ENCODE data around the gene COPG1.
A peak's percentile ranks its signal among the peaks of the same experiment; 100 is the strongest.

Gene COPG1

GRCh38 chr3:129311054-129311902, 61.9 kb downstream of the COPG1 start:
- Histone ChIP-seq H3K4me3 (ENCODE audit: low read length) (no peak overlapping the region), H3K4me1 (ENCODE audit: control insufficient read depth, low read depth, low read length) (peaks cover 8% of the 10 kb centered on the region), H3K36me3 (ENCODE audit: control insufficient read depth, low read depth, low read length) (no peaks in the 10 kb centered on the region), H3K9ac (ENCODE audit: low read length) (no peak overlapping the region), H3K9me3 (ENCODE audit: control insufficient read depth, low read depth, low read length) (no peaks in the 10 kb centered on the region), H3K27ac (ENCODE audit: low read length) (no peak overlapping the region), H3K27me3 (ENCODE audit: control insufficient read depth, insufficient read depth, low read length) (no peaks in the 10 kb centered on the region)

- H3K27ac ChIP-seq (ENCODE audit: low read length), result no peak overlapping the region
- no peaks in the 10 kb centered on the region for H3K36me3 ChIP-seq (ENCODE audit: control insufficient read depth, low read depth, low read length)
- no peaks in the 10 kb centered on the region for H3K9me3 ChIP-seq (ENCODE audit: control insufficient read depth, low read depth, low read length)
- H3K9ac ChIP-seq (ENCODE audit: low read length), result no peak overlapping the region
- H3K4me1 ChIP-seq (ENCODE audit: control insufficient read depth, low read depth, low read length), result peaks cover 7% of the 10 kb centered on the region
- H3K4me3 ChIP-seq (ENCODE audit: low read length), result no peak overlapping the region
- no peaks in the 10 kb centered on the region for H3K27me3 ChIP-seq (ENCODE audit: control insufficient read depth, insufficient read depth, low read length)
Observed at GRCh38 chr3:129312021-129312639, 62.7 kb downstream of the COPG1 start.

GRCh38 chr3:129312671-129313414, 63.4 kb downstream of the COPG1 start:
- H3K36me3 ChIP-seq (ENCODE audit: control insufficient read depth, low read depth, low read length), result no peaks in the 10 kb centered on the region
- peaks cover 7% of the 10 kb centered on the region for H3K4me1 ChIP-seq (ENCODE audit: control insufficient read depth, low read depth, low read length)
- H3K9ac ChIP-seq (ENCODE audit: low read length), result no peak overlapping the region

GRCh38 chr3:129313415-129313664, 63.9 kb downstream of the COPG1 start:
- Histone ChIP-seq H3K4me1 (ENCODE audit: control insufficient read depth, low read depth, low read length) (peaks cover 7% of the 10 kb centered on the region), H3K4me3 (ENCODE audit: low read length) (no peak overlapping the region), H3K36me3 (ENCODE audit: control insufficient read depth, low read depth, low read length) (no peaks in the 10 kb centered on the region), H3K9ac (ENCODE audit: low read length) (no peak overlapping the region), H3K27ac (ENCODE audit: low read length) (no peak overlapping the region), H3K9me3 (ENCODE audit: control insufficient read depth, low read depth, low read length) (no peaks in the 10 kb centered on the region), H3K27me3 (ENCODE audit: control insufficient read depth, insufficient read depth, low read length) (no peaks in the 10 kb centered on the region)

More at GRCh38 chr3:129312671-129313414, 63.4 kb downstream of the COPG1 start:
- H3K27ac ChIP-seq (ENCODE audit: low read length), result no peak overlapping the region
- H3K9me3 ChIP-seq (ENCODE audit: control insufficient read depth, low read depth, low read length), result no peaks in the 10 kb centered on the region
- no peaks in the 10 kb centered on the region for H3K27me3 ChIP-seq (ENCODE audit: control insufficient read depth, insufficient read depth, low read length)
- H3K4me3 ChIP-seq (ENCODE audit: low read length), result no peak overlapping the region

- peak overlapping the region; percentile 82 for H3K4me3 ChIP-seq (ENCODE audit: low read length)
- H3K36me3 ChIP-seq (ENCODE audit: control insufficient read depth, low read depth, low read length), result no peaks in the 10 kb centered on the region
- peaks cover 7% of the 10 kb centered on the region for H3K4me1 ChIP-seq (ENCODE audit: control insufficient read depth, low read depth, low read length)
- H3K27me3 ChIP-seq (ENCODE audit: control insufficient read depth, insufficient read depth, low read length), result no peaks in the 10 kb centered on the region
- peak overlapping the region; percentile 89 for H3K9ac ChIP-seq (ENCODE audit: low read length)
- no peak overlapping the region for H3K27ac ChIP-seq (ENCODE audit: low read length)
- H3K9me3 ChIP-seq (ENCODE audit: control insufficient read depth, low read depth, low read length), result no peaks in the 10 kb centered on the region
Observed at GRCh38 chr3:129313665-129314385, 64.4 kb downstream of the COPG1 start.

DNA sequence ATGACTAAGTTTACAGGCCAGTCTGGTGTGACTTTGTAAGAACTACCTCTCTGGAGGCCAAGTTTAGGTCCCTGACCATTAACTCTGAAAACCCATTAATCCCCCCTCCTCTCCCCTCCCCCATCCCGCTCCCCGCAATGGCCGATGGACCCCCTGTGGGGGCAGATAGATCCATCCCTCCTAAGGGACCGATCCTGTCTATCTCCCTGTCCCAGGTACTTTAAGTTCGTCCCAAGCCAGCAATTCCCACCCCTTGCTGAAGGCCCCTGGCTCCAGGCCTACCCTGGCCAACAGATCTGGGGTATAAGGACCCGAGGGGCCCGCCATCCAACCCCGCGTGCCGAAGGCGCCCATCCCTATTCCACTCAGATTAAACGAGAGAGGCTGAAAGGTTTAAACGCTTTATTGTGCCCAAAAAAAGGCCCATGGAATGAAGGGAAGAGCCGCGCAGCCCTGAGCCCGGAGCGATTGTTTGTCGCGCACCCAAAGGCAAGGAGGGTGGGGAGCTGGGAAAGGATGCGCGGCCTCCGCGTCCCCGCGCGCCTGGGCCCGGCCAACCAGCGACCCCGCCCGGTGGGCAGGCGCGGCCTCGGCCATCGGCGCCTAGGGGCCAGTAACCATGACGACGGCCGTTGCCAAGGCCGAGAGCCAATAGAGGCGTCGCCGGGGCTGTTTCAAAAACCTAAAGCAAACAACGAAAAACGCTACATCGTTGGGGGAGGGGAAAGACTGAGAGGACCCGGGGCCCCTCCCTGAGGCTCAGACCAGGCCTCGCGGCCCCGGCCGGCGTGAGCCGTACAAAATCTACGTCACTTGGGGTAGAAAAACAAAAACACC, 65.2 kb downstream of the COPG1 start:
- H3K36me3 ChIP-seq (ENCODE audit: control insufficient read depth, low read depth, low read length), result no peaks in the 10 kb centered on the region
- no peaks in the 10 kb centered on the region for H3K9me3 ChIP-seq (ENCODE audit: control insufficient read depth, low read depth, low read length)
- peaks cover 7% of the 10 kb centered on the region for H3K4me1 ChIP-seq (ENCODE audit: control insufficient read depth, low read depth, low read length)
- peak overlapping the region; percentile 82 for H3K4me3 ChIP-seq (ENCODE audit: low read length)
- H3K9ac ChIP-seq (ENCODE audit: low read length), result peak overlapping the region; percentile 89
- H3K27ac ChIP-seq (ENCODE audit: low read length), result peak overlapping the region; percentile 52
- H3K27me3 ChIP-seq (ENCODE audit: control insufficient read depth, insufficient read depth, low read length), result no peaks in the 10 kb centered on the region

- H3K4me1 ChIP-seq (ENCODE audit: control insufficient read depth, low read depth, low read length), result peaks cover 7% of the 10 kb centered on the region
Observed at GRCh38 chr3:129315223-129315997, 66.0 kb downstream of the COPG1 start.

GRCh38 chr3:129315998-129316247, 66.5 kb downstream of the COPG1 start:
- Histone ChIP-seq H3K27me3 (ENCODE audit: control insufficient read depth, insufficient read depth, low read length) (no peaks in the 10 kb centered on the region), H3K36me3 (ENCODE audit: control insufficient read depth, low read depth, low read length) (peaks cover 3% of the 10 kb centered on the region), H3K4me3 (ENCODE audit: low read length) (peak overlapping the region; percentile 82), H3K9me3 (ENCODE audit: control insufficient read depth, low read depth, low read length) (no peaks in the 10 kb centered on the region), H3K9ac (ENCODE audit: low read length) (peak overlapping the region; percentile 89), H3K4me1 (ENCODE audit: control insufficient read depth, low read depth, low read length) (peaks cover 7% of the 10 kb centered on the region), H3K27ac (ENCODE audit: low read length) (no peak overlapping the region)

More at GRCh38 chr3:129315223-129315997, 66.0 kb downstream of the COPG1 start:
- Histone ChIP-seq H3K36me3 (ENCODE audit: control insufficient read depth, low read depth, low read length) (no peaks in the 10 kb centered on the region), H3K9ac (ENCODE audit: low read length) (peak overlapping the region; percentile 89), H3K9me3 (ENCODE audit: control insufficient read depth, low read depth, low read length) (no peaks in the 10 kb centered on the region), H3K27me3 (ENCODE audit: control insufficient read depth, insufficient read depth, low read length) (no peaks in the 10 kb centered on the region), H3K27ac (ENCODE audit: low read length) (peak overlapping the region; percentile 52), H3K4me3 (ENCODE audit: low read length) (peak overlapping the region; percentile 82)

DNA sequence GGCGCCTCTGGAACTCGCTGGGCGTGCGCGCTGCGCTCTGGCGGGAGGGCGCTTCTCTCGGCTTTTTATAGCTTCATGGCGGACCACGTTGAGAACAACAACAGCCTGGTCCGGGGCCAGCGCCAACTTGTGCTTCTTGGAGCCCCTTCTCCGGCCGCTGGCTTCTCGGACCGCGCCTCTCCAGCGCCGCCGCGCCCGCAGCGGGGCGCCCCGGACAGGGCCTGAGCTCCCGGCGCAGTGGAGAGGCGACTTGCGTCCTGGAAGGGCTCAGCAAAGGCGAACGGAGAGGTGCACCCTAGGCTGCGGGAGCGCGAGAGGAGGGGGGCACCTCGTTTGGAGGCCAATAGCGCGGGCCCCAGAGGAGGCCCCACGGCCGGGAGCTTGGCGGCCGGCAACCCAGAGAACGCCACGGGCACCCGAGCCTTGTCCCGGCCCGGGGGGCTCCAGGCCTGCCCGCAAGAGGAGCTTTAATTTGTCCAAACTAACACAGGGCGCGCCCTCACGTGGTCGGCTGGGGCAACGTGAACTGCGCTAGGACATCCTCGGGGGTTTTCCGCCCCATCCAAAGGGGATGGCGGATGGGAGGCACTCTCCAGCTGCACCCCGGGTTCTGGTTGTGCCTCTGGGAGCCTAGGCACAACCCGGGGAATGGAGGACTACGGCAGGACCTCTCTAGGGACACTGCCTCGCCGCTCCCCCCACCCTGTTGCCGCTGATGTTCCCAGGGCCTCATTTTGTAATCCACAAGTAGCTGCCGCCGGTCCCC, 67.0 kb downstream of the COPG1 start:
- peak overlapping the region; percentile 82 for H3K4me3 ChIP-seq (ENCODE audit: low read length)
- no peak overlapping the region for H3K27ac ChIP-seq (ENCODE audit: low read length)
- peaks cover 7% of the 10 kb centered on the region for H3K4me1 ChIP-seq (ENCODE audit: control insufficient read depth, low read depth, low read length)
- no peaks in the 10 kb centered on the region for H3K27me3 ChIP-seq (ENCODE audit: control insufficient read depth, insufficient read depth, low read length)
- no peaks in the 10 kb centered on the region for H3K9me3 ChIP-seq (ENCODE audit: control insufficient read depth, low read depth, low read length)
- peaks cover 8% of the 10 kb centered on the region for H3K36me3 ChIP-seq (ENCODE audit: control insufficient read depth, low read depth, low read length)
- H3K9ac ChIP-seq (ENCODE audit: low read length), result peak overlapping the region; percentile 89
